CMK (cell line): ENCODE results near the gene SPATA1.
A peak's percentile ranks its signal among the peaks of the same experiment; 100 is the strongest.
"Not testable (repeated sequence)": the region's sequence is repeated elsewhere in the genome, so short reads cannot be mapped to it uniquely, and the experiment has no call there.

Source experiments
- DNase-seq: peaks from one replicate; pipeline ENCODE4 v3.0.0-alpha.2; 2010; ENCODE audit warnings: low read depth

SPATA1 gene, protein sequence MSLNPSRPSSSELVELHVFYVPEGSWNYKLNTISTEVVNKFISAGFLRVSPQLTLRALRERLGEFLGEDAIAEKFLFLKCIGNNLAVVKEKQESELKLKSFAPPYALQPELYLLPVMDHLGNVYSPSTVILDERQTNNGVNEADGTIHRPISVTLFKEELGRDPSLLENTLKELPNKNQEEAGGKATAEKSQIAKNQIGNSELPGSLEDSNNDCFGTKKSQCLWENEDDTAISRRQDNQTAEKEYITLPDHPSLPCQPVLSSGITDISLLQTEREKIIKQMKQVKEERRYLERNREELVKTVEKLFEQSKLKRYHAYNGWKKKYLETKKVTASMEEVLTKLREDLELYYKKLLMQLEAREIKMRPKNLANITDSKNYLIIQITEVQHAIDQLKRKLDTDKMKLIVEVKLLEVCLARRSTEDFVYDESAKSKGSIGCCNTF

DNA sequence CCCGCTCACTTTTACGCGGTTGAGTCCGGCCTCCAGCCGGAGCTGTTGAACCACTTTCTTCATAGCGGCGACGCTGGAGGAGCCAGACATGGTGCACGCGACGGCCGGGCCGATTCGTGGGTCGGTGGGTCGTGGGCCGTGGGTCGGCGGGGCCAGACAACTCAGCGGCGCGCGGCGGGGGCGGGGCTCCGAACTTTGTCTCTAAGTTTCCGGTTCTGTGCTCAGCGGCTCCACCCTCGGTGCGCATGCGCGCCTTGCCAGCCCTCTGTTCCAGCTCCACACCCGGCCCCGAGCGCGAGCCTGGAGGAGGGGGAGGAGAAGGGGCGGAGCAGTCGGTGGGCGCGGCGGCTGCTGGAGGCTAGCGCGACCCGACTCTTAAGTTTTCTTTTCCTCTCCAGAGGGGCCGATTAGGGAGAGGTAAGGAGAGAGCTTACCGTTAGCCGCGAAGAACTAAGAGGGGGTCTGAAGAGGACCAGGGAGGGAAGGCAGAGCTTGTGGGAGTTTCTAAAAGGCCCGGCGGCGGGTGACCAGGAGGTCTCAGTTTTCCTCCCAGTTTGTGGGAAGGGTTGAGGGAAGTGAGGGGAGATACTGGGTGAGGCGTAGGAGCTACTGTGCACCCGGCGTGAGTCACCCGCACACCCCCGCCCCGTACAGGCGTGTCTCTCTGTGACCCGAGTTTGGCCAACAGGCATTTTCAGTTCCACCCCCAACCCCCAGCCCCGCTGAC lies at the start of gene SPATA1, which contains the start of gene GNG5:
TSS of gene SPATA1 (plus strand) at position 385 of the 727 bp plus-strand sequence. CDS start 9,974 bp downstream, outside the sequence.
TSS of gene GNG5 (minus strand) at position 580 of the 727 bp plus-strand sequence. CDS start at position 90, 490 bp downstream.
- peak; percentile 90 for DNase-seq

DNA sequence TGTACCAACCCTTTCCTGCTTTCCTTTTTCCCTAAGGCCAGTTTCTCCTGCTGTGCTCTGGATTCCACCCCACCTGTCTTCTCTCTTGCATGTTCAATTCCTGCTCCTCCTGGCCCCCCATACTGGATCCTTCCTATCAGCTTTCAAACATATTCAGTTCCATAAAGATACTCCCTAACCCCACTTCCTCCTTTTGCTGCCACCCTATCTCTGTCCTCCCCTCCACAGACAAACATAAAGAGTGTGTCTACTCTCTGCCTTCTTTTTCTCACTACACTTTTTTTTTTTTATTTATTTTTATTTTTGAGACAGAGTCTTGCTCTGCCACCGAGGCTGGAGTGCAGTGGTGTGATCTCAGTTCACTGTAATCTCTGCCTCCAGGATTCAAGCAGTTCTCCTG lies 44.1 kb upstream of the SPATA1 start:
- no peak for DNase-seq

DNA sequence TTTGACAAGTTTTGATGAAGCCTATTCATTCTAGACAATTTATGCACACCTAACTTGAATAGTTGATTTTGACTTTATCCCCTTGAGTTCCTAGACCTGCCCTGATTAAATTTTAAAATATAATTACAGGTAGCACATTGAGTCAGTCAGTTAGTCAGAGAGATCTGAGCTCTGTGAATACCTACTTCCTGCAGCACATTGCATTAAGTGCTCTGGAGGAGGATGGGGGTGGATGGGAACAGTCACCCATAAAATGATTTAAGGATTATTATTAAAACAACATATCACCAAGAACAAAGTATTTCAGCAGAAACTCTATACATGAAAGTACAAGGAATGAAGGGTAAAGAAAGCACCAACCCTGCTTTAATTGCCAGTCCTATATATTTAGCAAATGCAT lies 38.9 kb upstream of the SPATA1 start:
- DNase-seq: no peak

DNA sequence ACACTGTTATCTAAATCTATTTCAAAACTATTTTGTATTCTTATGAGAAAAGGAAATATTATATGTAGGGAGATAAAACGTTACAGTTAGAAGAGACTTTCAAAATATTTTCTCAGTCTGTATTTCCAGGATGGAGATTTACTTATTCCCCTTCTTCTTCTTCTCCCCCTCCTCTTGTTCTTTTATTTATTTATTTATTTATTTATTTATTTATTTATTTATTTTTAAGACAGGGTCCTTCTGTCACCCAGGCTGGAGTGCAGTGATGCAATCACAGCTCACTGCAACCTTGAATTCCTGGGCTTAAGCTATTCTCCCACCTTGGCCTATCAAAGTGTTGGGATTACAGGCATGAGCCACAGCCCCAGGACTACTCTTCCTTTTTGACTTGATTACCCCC lies 30.0 kb upstream of the SPATA1 start:
- no peak for DNase-seq

DNA sequence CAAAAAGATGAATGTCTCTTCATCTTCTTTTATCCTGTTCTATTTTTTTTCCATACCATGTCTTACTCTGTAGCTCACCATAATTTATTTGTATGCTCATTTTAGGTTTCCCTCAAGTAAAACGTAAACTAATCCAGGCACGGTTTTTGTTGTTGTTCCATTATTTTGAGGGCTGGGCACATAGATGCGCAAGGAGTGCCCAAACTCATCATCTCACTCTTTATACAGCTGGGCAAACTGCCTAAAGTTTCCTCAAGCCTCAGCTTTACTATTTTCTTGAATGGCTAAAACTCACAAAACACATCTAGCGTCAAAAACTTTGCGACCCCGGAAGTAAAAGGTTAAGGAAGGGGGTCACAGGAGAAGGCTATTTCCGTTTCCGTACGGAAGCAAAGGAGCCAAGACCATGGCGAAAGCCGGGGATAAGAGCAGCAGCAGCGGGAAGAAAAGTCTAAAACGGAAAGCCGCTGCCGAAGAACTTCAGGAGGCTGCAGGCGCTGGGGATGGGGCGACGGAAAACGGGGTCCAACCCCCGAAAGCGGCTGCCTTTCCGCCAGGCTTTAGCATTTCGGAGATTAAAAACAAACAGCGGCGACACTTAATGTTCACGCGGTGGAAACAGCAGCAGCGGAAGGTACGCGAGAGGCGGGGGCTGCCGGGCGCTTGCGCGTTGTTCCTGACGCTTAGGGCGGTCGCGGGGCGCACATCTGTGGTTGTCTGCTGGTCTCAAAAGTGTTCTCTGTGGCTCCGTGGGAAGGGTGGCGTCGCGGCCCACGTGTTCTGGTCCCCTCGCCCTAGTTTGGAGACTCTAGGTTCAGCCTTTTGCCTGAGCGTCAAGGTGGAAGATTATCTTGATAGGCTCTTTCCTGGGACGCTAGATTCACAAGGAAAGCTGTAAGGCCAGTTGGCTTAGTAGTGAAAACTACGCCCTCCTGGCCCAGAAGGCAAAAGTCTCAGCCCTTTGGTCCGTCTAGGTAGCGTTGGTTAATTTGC lies 27.0 kb upstream of the SPATA1 start, which contains the start of gene RPF1:
TSS of gene RPF1 (plus strand) at position 391 of the 993 bp plus-strand sequence. CDS start at position 407, 16 bp downstream.
- peak; percentile 54 for DNase-seq

DNA sequence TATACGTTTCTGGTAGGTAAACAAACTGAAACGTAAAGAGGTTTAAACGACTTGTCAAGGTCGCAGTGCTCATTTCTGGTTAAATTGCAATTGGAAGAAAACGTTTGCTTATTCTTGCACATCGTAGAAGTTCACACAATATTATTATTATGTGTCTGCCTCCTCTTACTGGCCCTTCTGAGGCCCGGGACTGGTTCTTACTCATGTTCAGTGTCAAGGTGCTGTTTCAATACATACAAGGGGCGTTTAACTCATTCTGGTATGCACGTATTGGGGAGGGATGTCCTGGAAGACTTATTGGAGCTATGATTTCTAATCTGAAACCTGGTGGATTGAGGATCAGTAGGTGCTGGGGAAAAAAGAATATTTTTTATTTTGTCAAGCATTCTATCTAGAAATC lies 26.2 kb upstream of the SPATA1 start:
- DNase-seq: peak; percentile 9

DNA sequence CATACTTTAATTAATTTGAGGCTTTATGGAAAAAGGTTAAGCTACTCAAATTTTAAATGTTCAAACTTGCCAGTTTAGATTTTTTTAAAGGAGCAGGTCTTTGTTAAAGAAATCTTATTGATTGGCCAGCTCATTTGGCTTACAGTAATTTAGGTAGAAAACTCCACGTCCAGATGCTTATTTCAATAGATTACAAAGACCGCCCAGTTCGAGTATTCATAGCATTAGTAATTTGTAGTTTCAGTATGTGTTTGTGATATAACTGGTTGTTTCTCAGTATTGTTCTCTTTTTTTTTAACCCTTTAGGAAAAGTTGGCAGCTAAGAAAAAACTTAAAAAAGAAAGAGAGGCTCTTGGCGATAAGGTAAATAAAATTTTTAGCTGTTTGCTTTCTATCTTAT lies 25.5 kb upstream of the SPATA1 start:
- DNase-seq: no peak

DNA sequence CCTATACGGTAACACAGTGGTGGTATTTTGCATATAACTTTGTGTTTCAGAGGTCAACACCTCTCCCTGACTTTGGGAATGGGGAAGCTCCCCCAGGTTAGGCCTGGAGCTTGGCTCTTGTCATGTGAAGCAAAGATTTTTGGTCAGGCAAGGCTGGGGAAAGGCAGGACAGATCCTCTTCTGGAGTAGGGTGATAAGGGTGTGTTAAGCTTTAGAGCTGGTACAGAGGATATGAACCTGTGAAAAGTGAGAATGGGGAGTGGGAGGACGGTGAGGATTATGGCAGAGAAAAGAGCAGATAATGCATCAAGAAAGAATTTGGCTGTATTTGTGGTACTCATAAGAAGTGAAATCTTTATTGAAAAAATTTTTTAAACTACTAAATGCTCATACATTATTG lies 24.9 kb upstream of the SPATA1 start:
- no peak for DNase-seq

DNA sequence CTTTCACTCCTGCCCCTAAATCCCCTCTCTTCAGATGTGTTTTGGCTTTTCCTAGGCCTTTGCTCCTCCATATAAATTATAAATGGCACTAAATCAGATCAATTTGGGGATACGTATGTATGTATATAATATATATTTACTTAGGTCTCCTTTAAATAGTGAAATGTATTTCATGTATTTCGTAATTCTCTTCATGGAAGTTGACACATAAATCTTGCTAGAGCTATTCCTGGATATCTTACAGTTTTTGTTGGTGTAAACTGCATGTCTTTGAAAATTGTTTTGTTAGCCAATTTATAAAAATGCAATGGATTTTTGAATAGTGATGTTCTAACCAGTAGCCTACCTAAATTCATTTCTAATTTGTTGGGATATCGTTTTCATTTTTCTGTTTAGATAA lies 18.1 kb upstream of the SPATA1 start:
- no peak for DNase-seq

DNA sequence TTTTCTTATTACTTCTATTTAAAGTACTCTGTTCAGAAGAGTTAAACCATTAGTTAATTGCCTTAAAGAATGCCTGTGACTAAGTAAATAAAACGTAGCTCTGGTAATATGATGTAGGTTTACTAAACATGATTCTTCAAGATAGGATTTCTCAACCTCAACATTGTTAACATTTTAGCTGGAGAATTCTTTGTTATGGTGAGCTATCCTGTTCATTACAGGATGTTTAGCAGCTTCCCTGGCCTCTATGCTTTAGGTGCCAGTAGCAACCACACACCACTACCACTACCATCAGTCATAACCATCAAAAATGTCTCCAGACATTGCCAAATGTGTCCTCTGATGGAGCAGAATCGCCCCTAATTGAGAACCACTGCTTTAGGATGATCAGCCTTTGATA lies 16.4 kb upstream of the SPATA1 start:
- no peak for DNase-seq

DNA sequence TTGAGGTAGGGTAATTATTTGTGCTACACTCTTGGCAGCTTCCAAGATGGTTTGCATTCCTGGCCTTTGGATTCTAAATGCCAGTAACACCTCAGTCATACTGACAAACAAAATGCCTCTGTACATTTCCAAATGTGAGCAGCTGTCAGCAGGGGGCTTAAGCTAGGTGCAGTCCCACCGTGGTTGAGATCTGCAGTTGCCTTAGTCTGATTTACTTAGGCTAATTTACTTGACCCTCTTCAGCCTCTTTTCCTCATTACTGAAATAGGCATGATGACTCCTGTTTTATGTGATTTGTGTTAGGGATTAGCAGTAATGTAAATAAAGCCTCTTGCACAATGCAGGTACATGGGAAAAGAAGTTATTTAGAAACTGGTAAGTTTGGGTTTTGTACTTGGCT lies 13.5 kb upstream of the SPATA1 start:
- DNase-seq: no peak

DNA sequence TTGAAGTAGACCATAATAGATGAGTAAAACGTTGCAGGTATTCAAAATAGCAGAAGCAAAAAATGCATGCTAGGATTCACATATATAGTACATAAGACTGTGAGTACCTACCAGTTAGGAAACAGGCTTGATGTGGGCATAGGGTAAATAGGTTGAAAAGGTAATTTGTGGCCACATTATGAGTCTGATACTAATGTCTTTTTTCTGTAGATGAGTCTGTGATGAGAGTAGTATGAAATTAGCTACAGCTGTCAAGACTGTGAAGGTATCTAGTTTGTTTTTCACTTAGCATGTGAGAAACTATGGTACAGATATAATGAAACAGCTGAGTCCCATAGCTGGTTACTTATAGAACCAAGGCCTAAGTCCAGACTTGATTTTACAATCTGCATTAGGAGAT lies 12.4 kb upstream of the SPATA1 start:
- no peak for DNase-seq

DNA sequence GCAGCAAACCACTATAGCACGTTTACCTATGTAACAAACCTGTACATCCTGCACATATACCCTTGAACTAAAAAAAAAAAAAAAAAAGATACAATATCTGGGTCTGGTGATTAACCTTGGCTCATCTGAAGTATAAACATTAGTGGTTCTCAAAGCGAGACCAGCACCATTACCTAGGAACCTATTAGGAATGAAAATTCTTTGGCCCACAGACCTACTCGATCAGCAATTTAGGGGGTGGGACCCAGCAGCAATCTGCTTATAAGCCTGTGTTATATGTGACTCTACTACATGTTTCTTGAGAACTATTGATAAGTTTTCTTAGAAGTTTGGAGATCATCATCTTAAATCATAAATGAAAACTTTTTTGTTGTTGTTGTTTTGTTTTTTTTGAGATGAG lies 9.7 kb upstream of the SPATA1 start:
- no peak for DNase-seq

DNA sequence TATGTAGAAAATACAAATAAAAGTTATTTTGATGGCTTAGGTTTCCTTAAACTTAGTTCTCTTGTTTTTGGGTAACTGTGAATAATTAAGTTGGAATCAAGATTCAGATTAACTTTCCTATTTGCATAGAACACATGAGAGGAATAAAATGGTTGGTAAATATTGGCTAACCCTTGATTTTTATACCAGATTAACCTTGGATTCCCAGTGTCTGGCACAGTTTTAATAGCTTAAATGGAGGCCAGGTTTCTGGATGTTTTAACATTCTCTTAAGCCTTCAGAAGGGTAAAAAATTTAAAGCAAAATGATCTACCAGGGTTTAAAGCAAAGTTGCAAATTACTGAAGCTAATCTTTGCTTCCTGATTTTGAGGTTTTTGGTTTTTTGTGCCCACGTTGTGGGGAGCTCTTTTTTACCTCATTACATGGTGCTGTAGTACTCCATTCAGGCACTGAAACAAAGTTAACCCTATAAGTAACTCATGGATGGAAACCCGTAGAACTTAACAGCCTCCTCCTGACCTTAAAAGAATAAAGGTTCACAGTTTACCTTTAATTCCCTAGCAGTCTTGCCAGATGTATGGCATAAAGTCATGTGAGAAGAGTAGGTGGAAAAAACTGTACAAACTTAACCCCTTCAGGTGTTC lies 8.4 kb upstream of the SPATA1 start:
- DNase-seq: no peak

DNA sequence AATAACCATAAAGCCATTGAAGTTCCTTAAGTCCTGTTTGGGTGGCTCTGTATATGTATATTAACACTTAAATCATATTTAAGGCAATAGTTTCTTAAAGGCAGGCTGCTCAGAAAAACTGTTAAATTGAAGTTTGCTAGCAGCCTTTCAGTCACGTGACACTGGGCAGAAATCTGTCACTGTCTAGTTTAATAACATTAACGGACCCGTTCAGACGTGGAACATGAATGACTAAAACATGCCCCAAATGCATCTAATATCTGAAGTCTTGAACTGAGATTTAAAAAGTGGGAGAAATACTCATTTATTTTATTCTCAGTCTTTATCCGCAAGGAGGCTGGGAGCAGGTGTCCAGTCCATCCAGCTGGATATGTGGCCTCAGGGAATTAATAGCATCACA lies 3.3 kb upstream of the SPATA1 start:
- DNase-seq: no peak

DNA sequence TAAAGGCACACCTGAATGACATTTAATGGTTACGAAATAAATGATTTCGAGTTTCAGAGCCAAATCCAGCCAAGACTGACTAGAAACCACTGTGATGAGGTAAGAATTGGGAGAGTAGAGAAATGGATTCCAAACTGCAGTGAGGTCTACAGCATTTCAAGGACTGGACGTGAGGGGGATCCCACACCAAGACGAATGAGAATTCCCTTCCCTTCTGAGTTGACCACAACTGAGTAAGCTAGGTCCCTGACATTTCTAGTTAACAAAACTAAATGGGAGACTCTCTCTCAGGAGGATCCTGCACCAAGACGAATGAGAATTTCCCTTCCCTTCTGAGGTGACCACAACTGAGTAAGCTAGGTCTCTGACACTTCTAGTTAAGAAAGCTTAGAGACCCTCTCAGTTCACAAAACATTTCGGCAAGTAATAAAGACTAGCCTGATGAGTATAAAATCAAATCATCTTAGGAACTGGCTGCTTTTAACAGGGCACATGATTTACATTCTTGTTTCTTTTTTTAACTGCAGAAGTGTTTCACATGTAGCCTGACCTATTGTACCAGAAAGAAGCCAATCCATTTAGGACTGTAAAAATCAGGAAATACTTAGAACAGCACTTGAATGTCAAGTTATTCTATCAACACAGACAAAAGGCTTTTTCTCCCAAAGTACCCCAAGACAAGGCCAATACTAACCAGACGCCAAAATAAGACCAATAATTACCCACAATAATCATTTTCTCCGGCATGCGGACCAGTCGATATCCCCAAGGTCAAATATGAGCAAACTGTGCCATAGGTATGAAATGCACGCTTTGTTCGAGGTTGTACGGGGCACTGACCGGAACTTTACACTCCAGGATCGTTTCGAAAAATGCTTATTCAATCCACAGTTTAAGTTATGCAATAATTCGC lies 1.4 kb upstream of the SPATA1 start:
- no peak for DNase-seq

DNA sequence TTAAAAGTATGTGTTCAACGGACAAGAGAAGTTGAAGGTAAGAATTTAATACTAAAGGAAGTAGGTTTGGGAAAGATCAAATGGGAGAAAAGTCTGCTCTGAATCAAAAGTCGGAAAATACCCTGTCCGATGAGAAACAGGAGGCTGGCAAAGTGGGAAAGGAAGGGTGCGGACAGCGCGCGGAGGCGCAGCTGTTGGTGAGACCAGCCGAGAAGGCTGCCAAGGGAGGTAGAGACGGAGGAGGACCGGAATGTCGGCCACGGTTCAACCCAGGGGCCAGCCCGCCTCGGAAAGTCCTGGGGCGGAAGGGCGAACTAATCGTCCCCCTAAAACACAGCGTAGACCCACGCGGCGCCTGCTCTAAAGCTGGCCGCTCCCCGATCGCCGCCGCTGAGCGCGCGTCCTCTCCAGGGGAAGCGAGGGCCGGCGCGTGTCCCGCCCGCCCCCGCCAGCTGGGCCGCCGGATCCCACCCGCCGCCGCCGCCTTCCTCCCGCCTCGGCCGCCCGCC lies 639 bp upstream of the SPATA1 start:
- no peak for DNase-seq

DNA sequence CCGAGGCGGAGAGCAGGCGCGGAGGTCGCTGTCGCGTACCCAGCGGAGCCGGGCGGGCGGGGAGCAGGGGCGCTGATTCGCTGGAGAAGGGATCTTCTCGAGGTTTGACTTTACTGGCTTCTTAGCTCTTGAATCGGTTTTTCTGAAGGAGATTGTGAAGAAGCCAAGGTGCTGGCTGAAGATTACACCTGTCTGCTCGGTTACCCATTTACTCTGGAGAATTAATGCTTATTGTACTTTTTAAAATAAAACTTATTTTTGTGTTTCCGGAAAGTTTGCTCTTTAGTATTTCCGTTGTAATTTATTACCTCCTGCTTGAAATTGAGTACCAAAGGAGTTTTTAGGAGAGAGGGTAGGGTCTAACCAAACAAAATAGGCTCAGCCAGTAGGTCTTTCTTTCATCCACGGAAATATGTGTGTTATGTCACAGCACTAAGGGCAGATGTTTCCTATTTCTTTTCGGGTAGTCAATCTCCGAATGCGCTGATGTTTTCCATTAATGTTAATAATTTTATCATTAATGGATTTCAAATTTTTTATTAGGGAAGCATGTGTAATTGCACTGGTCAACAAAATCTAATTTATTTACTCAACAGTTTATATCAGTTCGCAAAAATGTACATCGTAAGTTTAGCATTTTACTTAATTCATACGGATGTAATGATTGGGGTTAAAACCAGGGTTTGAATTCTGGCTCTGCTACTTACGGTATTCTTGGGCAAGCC lies 705 bp downstream of the SPATA1 start:
- DNase-seq: no peak

DNA sequence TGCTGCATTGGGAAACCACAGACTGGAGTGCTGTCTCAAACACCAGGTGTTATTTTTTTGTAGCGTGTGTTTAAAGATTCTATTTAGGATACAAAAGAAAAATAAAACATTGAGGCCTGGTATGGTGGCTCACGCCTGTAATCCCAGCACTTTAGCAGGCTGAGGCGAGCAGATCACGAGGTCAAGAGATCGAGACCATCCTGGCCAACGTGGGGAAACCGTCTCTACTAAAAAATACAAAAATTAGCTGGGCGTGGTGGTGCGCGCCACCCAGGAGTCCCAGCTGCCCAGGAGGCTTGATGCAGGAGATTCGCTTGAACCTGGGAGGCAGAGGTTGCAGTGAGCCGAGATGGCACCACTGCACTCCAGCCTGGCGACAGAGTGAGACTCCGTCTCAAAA lies 1.7 kb downstream of the SPATA1 start:
- DNase-seq: not testable (repeated sequence)
